GM12875 (cell line): Measurements from ENCODE around the gene ZBTB43.
"Not testable (repeated sequence)": the region's sequence is repeated elsewhere in the genome, so short reads cannot be mapped to it uniquely, and the experiment has no call there.

ENCODE experiments used
- H3K4me3 ChIP-seq: one replicate; pipeline ENCODE4 v1.5.1; 2011; ENCODE audit warnings: low read depth, low read length, control low read depth
- CTCF ChIP-seq: IDR thresholded peaks from 2 replicates; pipeline ENCODE4 v1.5.1; 2011; ENCODE audit warnings: low read depth, mild to moderate bottlenecking, control low read depth, inconsistent platforms, low read length, moderate library complexity, borderline replicate concordance; ENCODE audit not compliant: insufficient read depth

ZBTB43 gene

DNA sequence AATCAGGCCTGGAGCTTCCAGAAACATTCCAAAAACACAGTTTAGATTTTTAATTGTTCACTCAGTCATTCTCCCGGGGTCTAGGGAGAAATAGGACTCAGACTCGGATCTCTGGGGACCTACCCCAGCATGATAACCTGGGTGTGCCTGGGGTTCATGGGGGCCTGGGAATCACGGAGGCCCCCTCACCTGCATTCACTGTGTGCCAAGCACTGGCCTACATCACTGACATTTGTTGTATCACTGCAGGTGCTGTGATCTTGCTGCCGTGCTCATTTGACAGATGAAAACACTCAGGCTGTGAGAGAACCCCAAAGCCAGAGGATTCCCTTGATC lies 22.8 kb upstream of the ZBTB43 start:
- no peak overlapping the region for H3K4me3 ChIP-seq
- no peak for TF ChIP-seq CTCF

- no peak for TF ChIP-seq CTCF
- H3K4me3 ChIP-seq = no peak overlapping the region
Observed at GRCh38 chr9:126783949-126784348, 20.9 kb upstream of the ZBTB43 start.

GRCh38 chr9:126784401-126784800 lies 20.4 kb upstream of the ZBTB43 start:
- no peak for TF ChIP-seq CTCF
- no peak overlapping the region for H3K4me3 ChIP-seq

GRCh38 chr9:126784841-126785240 lies 20.0 kb upstream of the ZBTB43 start:
- H3K4me3 ChIP-seq = not testable (repeated sequence)

DNA sequence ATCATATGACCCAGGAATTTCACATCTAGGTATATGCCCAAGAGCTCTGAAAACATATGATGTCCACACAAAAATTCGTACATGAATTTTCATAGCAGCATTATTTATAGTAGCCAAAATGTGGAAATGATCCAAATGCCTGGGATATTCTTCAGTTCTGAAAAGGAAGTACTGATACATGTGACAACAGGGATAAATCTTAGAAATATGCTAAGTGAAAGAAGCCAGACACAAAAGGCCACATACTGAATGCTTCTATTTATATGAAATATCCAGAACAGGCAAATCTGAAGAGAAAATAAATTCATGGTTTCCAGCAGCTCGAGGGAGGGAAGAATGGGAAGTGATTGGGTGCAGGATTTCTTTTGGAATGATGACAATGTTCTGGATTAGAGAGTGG lies 16.8 kb upstream of the ZBTB43 start:
- no peak overlapping the region for H3K4me3 ChIP-seq
- no peak for TF ChIP-seq CTCF

GRCh38 chr9:126788634-126789349 lies 16.0 kb upstream of the ZBTB43 start:
- TF ChIP-seq CTCF = no peak
- no peak overlapping the region for H3K4me3 ChIP-seq

- no peak overlapping the region for H3K4me3 ChIP-seq
- no peak for TF ChIP-seq CTCF
Observed at GRCh38 chr9:126790561-126790960, 14.3 kb upstream of the ZBTB43 start.
